Measurements from ENCODE around the gene DNAH7.

GRCh38 chr2:195898505-195899191 lies 170.0 kb downstream of the DNAH7 start:
- TF ChIP-seq CTCF (IDR thresholded peaks at IDR 0.05), result no peak
- TF ChIP-seq POLR2A (IDR thresholded peaks at IDR 0.05), result no peak

All from testis (tissue), 2 donors.